Memory B cell (primary cell): ENCODE results near the gene EXOC6B.
"Not testable (repeated sequence)": the region's sequence is repeated elsewhere in the genome, so short reads cannot be mapped to it uniquely, and the experiment has no call there.

Experiments used
- ATAC-seq: fragments of 150-1000 bp; cut with Tn5 transposase; 2 replicates; pipeline ENCODE4 v1.10.0; 2021; ENCODE audit warnings: low read depth, mild to moderate bottlenecking, moderate library complexity
- DNase-seq, 2 donors: peaks; one replicate each; pipeline ENCODE4 v3.0.0; 2022; ENCODE audit warnings: low spot score in 2 of 2
- H3K27ac Mint-ChIP-seq: one replicate; pipeline ENCODE4 v1.8.0; 2022; ENCODE audit warnings: mild to moderate bottlenecking, moderate library complexity, mixed read lengths
- H3K27me3 Mint-ChIP-seq: one replicate; pipeline ENCODE4 v1.8.0; 2022; ENCODE audit warnings: mixed read lengths
- H3K36me3 Mint-ChIP-seq: one replicate; pipeline ENCODE4 v1.8.0; 2022; ENCODE audit warnings: mild to moderate bottlenecking, mixed read lengths
- H3K4me1 Mint-ChIP-seq: one replicate; pipeline ENCODE4 v1.8.0; 2022; ENCODE audit warnings: mixed read lengths
- H3K4me3 Mint-ChIP-seq: one replicate; pipeline ENCODE4 v1.8.0; 2022; ENCODE audit warnings: mild to moderate bottlenecking, moderate library complexity, mixed read lengths
- H3K9me3 Mint-ChIP-seq: one replicate; pipeline ENCODE4 v1.8.0; 2022; ENCODE audit warnings: mixed read lengths

EXOC6B gene

GRCh38 chr2:72513011-72513410, 312.8 kb downstream of the EXOC6B start:
- Mint-ChIP-seq H3K27me3 (no peaks in the 10 kb centered on the region), H3K4me1 (peaks cover 4% of the 10 kb centered on the region), H3K9me3 (no peaks in the 10 kb centered on the region), H3K36me3 (peaks cover 8% of the 10 kb centered on the region), H3K27ac (no peak overlapping the region), H3K4me3 (no peak overlapping the region)
- DNase-seq (no peak), ATAC-seq (no peak)

- DNase-seq = no peak
- H3K27me3 Mint-ChIP-seq = no peaks in the 10 kb centered on the region
- no peak overlapping the region for H3K4me3 Mint-ChIP-seq
- ATAC-seq = no peak
- H3K36me3 Mint-ChIP-seq = peaks cover 8% of the 10 kb centered on the region
- peaks cover 2% of the 10 kb centered on the region for H3K4me1 Mint-ChIP-seq
- H3K9me3 Mint-ChIP-seq = no peaks in the 10 kb centered on the region
- no peak overlapping the region for H3K27ac Mint-ChIP-seq
Observed at GRCh38 chr2:72512376-72512775, 313.5 kb downstream of the EXOC6B start.

- no peak for DNase-seq
- Mint-ChIP-seq H3K27ac (no peak overlapping the region), H3K27me3 (no peaks in the 10 kb centered on the region), H3K4me1 (peaks cover 2% of the 10 kb centered on the region), H3K36me3 (peaks cover 8% of the 10 kb centered on the region), H3K9me3 (no peaks in the 10 kb centered on the region), H3K4me3 (no peak overlapping the region)
- ATAC-seq = no peak
Observed at GRCh38 chr2:72511906-72512305, 313.9 kb downstream of the EXOC6B start.

GRCh38 chr2:72497763-72498162, 328.1 kb downstream of the EXOC6B start:
- H3K27ac Mint-ChIP-seq = no peak overlapping the region
- no peak for ATAC-seq
- peaks cover 22% of the 10 kb centered on the region for H3K36me3 Mint-ChIP-seq
- no peak for DNase-seq
- no peak overlapping the region for H3K4me3 Mint-ChIP-seq
- H3K9me3 Mint-ChIP-seq = peaks cover 3% of the 10 kb centered on the region
- H3K4me1 Mint-ChIP-seq = no peaks in the 10 kb centered on the region
- no peaks in the 10 kb centered on the region for H3K27me3 Mint-ChIP-seq

- no peaks in the 10 kb centered on the region for H3K9me3 Mint-ChIP-seq
- no peak overlapping the region for H3K27ac Mint-ChIP-seq
- no peaks in the 10 kb centered on the region for H3K27me3 Mint-ChIP-seq
- no peak overlapping the region for H3K4me3 Mint-ChIP-seq
- H3K4me1 Mint-ChIP-seq = no peaks in the 10 kb centered on the region
- DNase-seq = no peak
- ATAC-seq = no peak
- peaks cover 27% of the 10 kb centered on the region for H3K36me3 Mint-ChIP-seq
Observed at GRCh38 chr2:72496479-72496878, 329.4 kb downstream of the EXOC6B start.

GRCh38 chr2:72494392-72494791, 331.4 kb downstream of the EXOC6B start:
- Mint-ChIP-seq H3K4me1 (no peaks in the 10 kb centered on the region), H3K27me3 (no peaks in the 10 kb centered on the region), H3K4me3 (no peak overlapping the region), H3K27ac (no peak overlapping the region), H3K36me3 (peaks cover 33% of the 10 kb centered on the region), H3K9me3 (no peaks in the 10 kb centered on the region)
- ATAC-seq (no peak), DNase-seq (no peak)

- Mint-ChIP-seq H3K9me3 (peaks cover 14% of the 10 kb centered on the region), H3K36me3 (peaks cover 53% of the 10 kb centered on the region)
- not testable (repeated sequence) for DNase-seq, H3K27ac Mint-ChIP-seq, ATAC-seq, H3K4me1 Mint-ChIP-seq, H3K4me3 Mint-ChIP-seq, H3K27me3 Mint-ChIP-seq
Observed at GRCh38 chr2:72484622-72485021, 341.2 kb downstream of the EXOC6B start.

- Mint-ChIP-seq H3K9me3 (peaks cover 14% of the 10 kb centered on the region), H3K27ac (no peak overlapping the region), H3K4me1 (no peaks in the 10 kb centered on the region), H3K4me3 (no peak overlapping the region), H3K27me3 (no peaks in the 10 kb centered on the region), H3K36me3 (peaks cover 52% of the 10 kb centered on the region)
- ATAC-seq (no peak), DNase-seq (no peak)
Observed at GRCh38 chr2:72483346-72483745, 342.5 kb downstream of the EXOC6B start.

GRCh38 chr2:72475246-72475645, 350.6 kb downstream of the EXOC6B start:
- Mint-ChIP-seq H3K9me3 (peaks cover 19% of the 10 kb centered on the region), H3K4me3 (no peak overlapping the region), H3K4me1 (no peaks in the 10 kb centered on the region), H3K27me3 (no peaks in the 10 kb centered on the region), H3K36me3 (peaks cover 37% of the 10 kb centered on the region), H3K27ac (no peak overlapping the region)
- ATAC-seq (no peak), DNase-seq (no peak)

- H3K4me3 Mint-ChIP-seq = no peak overlapping the region
- H3K36me3 Mint-ChIP-seq = peaks cover 17% of the 10 kb centered on the region
- no peak overlapping the region for H3K27ac Mint-ChIP-seq
- no peaks in the 10 kb centered on the region for H3K4me1 Mint-ChIP-seq
- no peaks in the 10 kb centered on the region for H3K9me3 Mint-ChIP-seq
- DNase-seq (no peak), ATAC-seq (no peak)
- no peaks in the 10 kb centered on the region for H3K27me3 Mint-ChIP-seq
Observed at GRCh38 chr2:72457801-72458516, 367.9 kb downstream of the EXOC6B start.

GRCh38 chr2:72454189-72454588, 371.6 kb downstream of the EXOC6B start:
- Mint-ChIP-seq H3K27me3 (no peaks in the 10 kb centered on the region), H3K9me3 (no peaks in the 10 kb centered on the region), H3K4me1 (no peaks in the 10 kb centered on the region), H3K4me3 (no peak overlapping the region), H3K27ac (no peak overlapping the region), H3K36me3 (peaks cover 16% of the 10 kb centered on the region)
- ATAC-seq (no peak), DNase-seq (no peak)

- no peak overlapping the region for H3K27ac Mint-ChIP-seq
- ATAC-seq = no peak
- H3K4me3 Mint-ChIP-seq = no peak overlapping the region
- no peaks in the 10 kb centered on the region for H3K27me3 Mint-ChIP-seq
- no peaks in the 10 kb centered on the region for H3K4me1 Mint-ChIP-seq
- H3K36me3 Mint-ChIP-seq = peaks cover 44% of the 10 kb centered on the region
- DNase-seq = no peak
- peaks cover 10% of the 10 kb centered on the region for H3K9me3 Mint-ChIP-seq
Observed at GRCh38 chr2:72442270-72442669, 383.6 kb downstream of the EXOC6B start.

- DNase-seq = no peak
- Mint-ChIP-seq H3K9me3 (peaks cover 12% of the 10 kb centered on the region), H3K4me3 (no peak overlapping the region), H3K36me3 (peaks cover 39% of the 10 kb centered on the region), H3K27me3 (no peaks in the 10 kb centered on the region), H3K27ac (no peak overlapping the region), H3K4me1 (no peaks in the 10 kb centered on the region)
- no peak for ATAC-seq
Observed at GRCh38 chr2:72439892-72440291, 385.9 kb downstream of the EXOC6B start.

- ATAC-seq = no peak
- Mint-ChIP-seq H3K36me3 (peaks cover 41% of the 10 kb centered on the region), H3K27me3 (no peaks in the 10 kb centered on the region), H3K9me3 (peaks cover 14% of the 10 kb centered on the region), H3K4me1 (no peaks in the 10 kb centered on the region), H3K4me3 (no peak overlapping the region), H3K27ac (no peak overlapping the region)
- DNase-seq = no peak
Observed at GRCh38 chr2:72438364-72438763, 387.5 kb downstream of the EXOC6B start.

- H3K36me3 Mint-ChIP-seq = peaks cover 23% of the 10 kb centered on the region
- H3K4me1 Mint-ChIP-seq = no peaks in the 10 kb centered on the region
- H3K27ac Mint-ChIP-seq = no peak overlapping the region
- H3K9me3 Mint-ChIP-seq = peaks cover 15% of the 10 kb centered on the region
- DNase-seq (no peak), ATAC-seq (no peak)
- H3K4me3 Mint-ChIP-seq = no peak overlapping the region
- no peaks in the 10 kb centered on the region for H3K27me3 Mint-ChIP-seq
Observed at GRCh38 chr2:72431737-72432136, 394.1 kb downstream of the EXOC6B start.
